Activated T-cell treated with anti-CD3 and anti-CD28 coated beads, Interleukin-2, amount 50 U/mL, for 72 hours (primary cell): ENCODE results near the gene MRPS35. TPM values are rescaled to one million over a fixed set of nuclear protein-coding genes. Genes with fewer than 3 reads are reported as not detected.

ENCODE experiments used
- ATAC-seq, 2 donors: fragments of 150-1000 bp; cut with Tn5 transposase; replicated peaks in 1 of 2; 2 replicates each; pipeline ENCODE4 v1.10.0; 2021; ENCODE audit warnings: moderate library complexity in 2 of 2, mild to moderate bottlenecking in 1 of 2
- DNase-seq, 2 donors: peaks; one replicate each; pipeline ENCODE4 v3.0.0; 2021 to 2022; ENCODE audit warnings: mixed read lengths in 1 of 2
- H3K27ac Mint-ChIP-seq: one replicate; pipeline ENCODE4 v1.8.0; 2022; ENCODE audit warnings: mild to moderate bottlenecking, moderate library complexity, mixed read lengths
- H3K27me3 Mint-ChIP-seq: one replicate; pipeline ENCODE4 v1.8.0; 2022; ENCODE audit warnings: low read depth, mixed read lengths
- H3K36me3 Mint-ChIP-seq, 2 donors: one replicate each; pipeline ENCODE4 v1.8.0; 2022; ENCODE audit warnings: mixed read lengths in 2 of 2, mild to moderate bottlenecking in 1 of 2; ENCODE audit not compliant: insufficient read depth in 2 of 2
- H3K4me1 Mint-ChIP-seq: one replicate; pipeline ENCODE4 v1.8.0; 2022; ENCODE audit warnings: low read depth, mixed read lengths
- H3K4me3 Mint-ChIP-seq, 2 donors: one replicate each; pipeline ENCODE4 v1.8.0; 2022; ENCODE audit warnings: mild to moderate bottlenecking in 2 of 2, mixed read lengths in 2 of 2, moderate library complexity in 2 of 2
- H3K9me3 Mint-ChIP-seq, 2 donors: one replicate each; pipeline ENCODE4 v1.8.0; 2022; ENCODE audit warnings: mixed read lengths in 2 of 2
- total RNA-seq, 2 donors: library from RNA; stranded (reverse); gene quantifications; one replicate each; pipeline ENCODE4 v1.2.3, GENCODE V29; 2022

Gene MRPS35
- total RNA-seq, 2 donors from 2014 or later = 49.7 to 64.0 TPM

GRCh38 chr12:27689558-27690180 is 21.0 kb upstream of the MRPS35 start:
- no peak overlapping the region for H3K4me3 Mint-ChIP-seq
- no peaks in the 10 kb centered on the region for H3K36me3 Mint-ChIP-seq
- H3K27me3 Mint-ChIP-seq = no peaks in the 10 kb centered on the region
- ATAC-seq = no peak
- no peak overlapping the region for H3K27ac Mint-ChIP-seq
- DNase-seq = no peak
- H3K9me3 Mint-ChIP-seq = no peaks in the 10 kb centered on the region
- H3K4me1 Mint-ChIP-seq = no peaks in the 10 kb centered on the region

GRCh38 chr12:27693403-27693802 is 17.2 kb upstream of the MRPS35 start:
- Mint-ChIP-seq H3K27me3 (no peaks in the 10 kb centered on the region), H3K36me3 (no peaks in the 10 kb centered on the region), H3K4me1 (no peaks in the 10 kb centered on the region), H3K4me3 (no peak overlapping the region), H3K27ac (no peak overlapping the region), H3K9me3 (no peaks in the 10 kb centered on the region)
- DNase-seq (no peak), ATAC-seq (no peak)

GRCh38 chr12:27695556-27696292 is 14.9 kb upstream of the MRPS35 start:
- DNase-seq = no peak
- no peak for ATAC-seq
- H3K4me1 Mint-ChIP-seq = no peaks in the 10 kb centered on the region
- no peak overlapping the region for H3K4me3 Mint-ChIP-seq
- H3K27me3 Mint-ChIP-seq = no peaks in the 10 kb centered on the region
- H3K36me3 Mint-ChIP-seq = no peaks in the 10 kb centered on the region
- H3K27ac Mint-ChIP-seq = no peak overlapping the region
- no peaks in the 10 kb centered on the region for H3K9me3 Mint-ChIP-seq

- Mint-ChIP-seq H3K27me3 (no peaks in the 10 kb centered on the region), H3K27ac (no peak within 1 kb of the TSS), H3K4me1 (no peaks in the 10 kb centered on the region), H3K36me3 (no peaks in the 10 kb centered on the region), H3K9me3 (no peaks in the 10 kb centered on the region), H3K4me3 (no peak within 1 kb of the TSS)
- DNase-seq (no peak), ATAC-seq (no peak)
Observed at GRCh38 chr12:27696293-27696652, 14.4 kb upstream of the MRPS35 start, which contains the start of gene REP15. Gene REP15, plus strand, starts transcription at chr12:27696447. Its CDS starts 116 bp downstream, at chr12:27696563.

GRCh38 chr12:27696864-27697564 is 13.6 kb upstream of the MRPS35 start:
- Mint-ChIP-seq H3K27me3 (no peaks in the 10 kb centered on the region), H3K27ac (no peak overlapping the region), H3K36me3 (no peaks in the 10 kb centered on the region), H3K9me3 (no peaks in the 10 kb centered on the region), H3K4me3 (no peak overlapping the region), H3K4me1 (no peaks in the 10 kb centered on the region)
- ATAC-seq = no peak
- no peak for DNase-seq

- Mint-ChIP-seq H3K4me3 (no peak overlapping the region), H3K36me3 (no peaks in the 10 kb centered on the region), H3K4me1 (peaks cover 4% of the 10 kb centered on the region), H3K27ac (no peak overlapping the region), H3K27me3 (no peaks in the 10 kb centered on the region), H3K9me3 (no peaks in the 10 kb centered on the region)
- peak; percentile 67 to 82 for DNase-seq
- ATAC-seq = peak; percentile 90 to 98
Observed at GRCh38 chr12:27703720-27704452, 6.7 kb upstream of the MRPS35 start.

GRCh38 chr12:27705263-27705662 is 5.4 kb upstream of the MRPS35 start:
- no peak overlapping the region for H3K27ac Mint-ChIP-seq
- no peaks in the 10 kb centered on the region for H3K36me3 Mint-ChIP-seq
- H3K4me3 Mint-ChIP-seq = no peak overlapping the region
- ATAC-seq (no peak), DNase-seq (no peak)
- peaks cover 9% of the 10 kb centered on the region for H3K4me1 Mint-ChIP-seq
- H3K27me3 Mint-ChIP-seq = no peaks in the 10 kb centered on the region
- no peaks in the 10 kb centered on the region for H3K9me3 Mint-ChIP-seq

GRCh38 chr12:27707216-27707615 is 3.4 kb upstream of the MRPS35 start:
- no peak for DNase-seq
- Mint-ChIP-seq H3K9me3 (no peaks in the 10 kb centered on the region), H3K27ac (no peak overlapping the region)

GRCh38 chr12:27709212-27709931 is 1.3 kb upstream of the MRPS35 start:
- Mint-ChIP-seq H3K4me3 (peak overlapping the region; percentile 86 to 95), H3K36me3 (peaks cover 0 to 5% of the 10 kb centered on the region in 2 donors), H3K27me3 (no peaks in the 10 kb centered on the region), H3K27ac (no peak overlapping the region), H3K4me1 (peaks cover 20% of the 10 kb centered on the region), H3K9me3 (no peaks in the 10 kb centered on the region)
- ATAC-seq = no peak
- no peak for DNase-seq

More at GRCh38 chr12:27707216-27707615, 3.4 kb upstream of the MRPS35 start:
- H3K36me3 Mint-ChIP-seq = peaks cover 0 to under 1% of the 10 kb centered on the region in 2 donors
- no peaks in the 10 kb centered on the region for H3K27me3 Mint-ChIP-seq
- no peak overlapping the region for H3K4me3 Mint-ChIP-seq
- no peak for ATAC-seq
- peaks cover 20% of the 10 kb centered on the region for H3K4me1 Mint-ChIP-seq

GRCh38 chr12:27709932-27710591 is 570 bp upstream of the MRPS35 start:
- Mint-ChIP-seq H3K27ac (peak overlapping the region; percentile 81), H3K36me3 (peaks cover 0 to 5% of the 10 kb centered on the region in 2 donors), H3K4me3 (peak overlapping the region; percentile 86 to 95), H3K9me3 (no peaks in the 10 kb centered on the region), H3K27me3 (no peaks in the 10 kb centered on the region), H3K4me1 (peaks cover 20% of the 10 kb centered on the region)
- DNase-seq (no peak), ATAC-seq (peak; percentile 53 to 63)

GRCh38 chr12:27711317-27711682 is 668 bp downstream of the MRPS35 start:
- peak in 1 of 2 donors; percentile 2 for ATAC-seq
- no peaks in the 10 kb centered on the region for H3K27me3 Mint-ChIP-seq
- no peaks in the 10 kb centered on the region for H3K9me3 Mint-ChIP-seq
- peak overlapping the region; percentile 86 to 95 for H3K4me3 Mint-ChIP-seq
- peak overlapping the region; percentile 81 for H3K27ac Mint-ChIP-seq
- peak; percentile 5 to 16 for DNase-seq
- peaks cover 0 to 5% of the 10 kb centered on the region in 2 donors for H3K36me3 Mint-ChIP-seq
- H3K4me1 Mint-ChIP-seq = peaks cover 20% of the 10 kb centered on the region

GRCh38 chr12:27711967-27712366 is 1.3 kb downstream of the MRPS35 start:
- Mint-ChIP-seq H3K27me3 (no peaks in the 10 kb centered on the region), H3K9me3 (no peaks in the 10 kb centered on the region), H3K36me3 (peaks cover 0 to 5% of the 10 kb centered on the region in 2 donors), H3K4me3 (peak overlapping the region; percentile 53 to 86), H3K27ac (peak overlapping the region; percentile 26), H3K4me1 (peaks cover 20% of the 10 kb centered on the region)
- DNase-seq (no peak), ATAC-seq (no peak)
